Measurements from ENCODE around the gene HS6ST3. TPM values are rescaled to one million over a fixed set of nuclear protein-coding genes. Genes with fewer than 3 reads are reported as not detected.

The HS6ST3 gene
- total and polyA plus RNA-seq, 2 donors (not counting 3 experiments of a cell fraction or from before 2014, with no cell fraction given): 0.03 to 0.15 TPM

DNA sequence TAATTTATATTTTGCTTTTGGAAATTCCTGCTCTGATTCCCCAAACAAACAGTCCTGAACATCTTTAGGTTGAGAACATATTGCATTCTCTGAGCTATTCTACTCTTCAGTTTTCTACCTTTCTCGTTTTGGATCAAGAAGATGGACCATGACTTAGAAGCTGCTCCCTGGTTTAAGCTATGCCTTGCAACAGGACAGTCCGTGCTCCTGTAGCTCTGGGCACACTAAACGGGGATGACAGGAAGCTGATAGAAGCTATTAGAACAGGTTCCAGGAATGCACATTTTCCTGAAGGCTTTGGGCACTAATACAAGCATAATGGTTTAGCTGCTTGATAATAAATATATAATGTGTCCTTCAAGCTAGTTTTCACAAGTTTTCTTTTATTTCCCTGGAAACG, 385.2 kb downstream of the HS6ST3 start:
- no peak for DNase-seq (ENCODE audit: low read depth, low spot score)
- Histone ChIP-seq H3K9ac (replicated peaks; ENCODE audit: extremely low read depth, insufficient read depth, low read length) (no peak overlapping the region), H3K27me3 (ENCODE audit: control insufficient read depth in 2 of 2, insufficient read depth in 2 of 2, low read length in 2 of 2) (no peaks in the 10 kb centered on the region), H3K4me3 (replicated peaks in 1 of 3; ENCODE audit: insufficient read depth in 1 of 3, low read depth in 1 of 3, low read length in 3 of 3) (no peak overlapping the region), H3K4me2 (ENCODE audit: insufficient read depth, low read length) (no peak overlapping the region), H4K20me1 (replicated peaks; ENCODE audit: control insufficient read depth, extremely low read depth, insufficient read depth, low read length) (no peaks in the 10 kb centered on the region), H3K9me3 (replicated peaks; ENCODE audit: control insufficient read depth, insufficient read depth, low read length) (no peaks in the 10 kb centered on the region), H3K4me1 (ENCODE audit: control insufficient read depth, extremely low read depth, insufficient read depth, low read length) (no peaks in the 10 kb centered on the region), H3K27ac (ENCODE audit: insufficient read depth, low read depth, low read length) (no peak overlapping the region), H3K36me3 (ENCODE audit: control insufficient read depth in 2 of 2, extremely low read depth in 1 of 2, insufficient read depth in 2 of 2, low read length in 2 of 2) (no peaks in the 10 kb centered on the region), H2AFZ (ENCODE audit: low read depth, low read length) (no peak overlapping the region), H3K9me1 (replicated peaks; ENCODE audit: control insufficient read depth, extremely low read depth, insufficient read depth, low read length) (no peaks in the 10 kb centered on the region), H3K79me2 (ENCODE audit: control insufficient read depth, insufficient read depth, low read length) (no peaks in the 10 kb centered on the region)
- BruUV-seq (replicated peaks): no TSS peak
- dilution Hi-C loops (cut with MboI; ENCODE audit: extremely low pct_ligation_motif_present, low sequenced_read_pairs) (no loop called here), intact Hi-C loops (cut with micrococcal nuclease) (no loop called here)
- TF ChIP-seq, protein P1, sequence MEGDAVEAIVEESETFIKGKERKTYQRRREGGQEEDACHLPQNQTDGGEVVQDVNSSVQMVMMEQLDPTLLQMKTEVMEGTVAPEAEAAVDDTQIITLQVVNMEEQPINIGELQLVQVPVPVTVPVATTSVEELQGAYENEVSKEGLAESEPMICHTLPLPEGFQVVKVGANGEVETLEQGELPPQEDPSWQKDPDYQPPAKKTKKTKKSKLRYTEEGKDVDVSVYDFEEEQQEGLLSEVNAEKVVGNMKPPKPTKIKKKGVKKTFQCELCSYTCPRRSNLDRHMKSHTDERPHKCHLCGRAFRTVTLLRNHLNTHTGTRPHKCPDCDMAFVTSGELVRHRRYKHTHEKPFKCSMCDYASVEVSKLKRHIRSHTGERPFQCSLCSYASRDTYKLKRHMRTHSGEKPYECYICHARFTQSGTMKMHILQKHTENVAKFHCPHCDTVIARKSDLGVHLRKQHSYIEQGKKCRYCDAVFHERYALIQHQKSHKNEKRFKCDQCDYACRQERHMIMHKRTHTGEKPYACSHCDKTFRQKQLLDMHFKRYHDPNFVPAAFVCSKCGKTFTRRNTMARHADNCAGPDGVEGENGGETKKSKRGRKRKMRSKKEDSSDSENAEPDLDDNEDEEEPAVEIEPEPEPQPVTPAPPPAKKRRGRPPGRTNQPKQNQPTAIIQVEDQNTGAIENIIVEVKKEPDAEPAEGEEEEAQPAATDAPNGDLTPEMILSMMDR (IDR thresholded peaks at IDR 0.05; ENCODE audit: extremely low read depth in 1 of 2, insufficient read depth in 1 of 2, low read depth in 1 of 2, low read length in 2 of 2): no peak
- no peak for TF ChIP-seq EZH2 (IDR thresholded peaks at IDR 0.05; ENCODE audit: borderline replicate concordance, low read depth, low read length, severe bottlenecking)
- no peak for TF ChIP-seq POLR2A (IDR thresholded peaks at IDR 0.05; ENCODE audit: low read depth, low read length)
- TF ChIP-seq, protein P2, sequence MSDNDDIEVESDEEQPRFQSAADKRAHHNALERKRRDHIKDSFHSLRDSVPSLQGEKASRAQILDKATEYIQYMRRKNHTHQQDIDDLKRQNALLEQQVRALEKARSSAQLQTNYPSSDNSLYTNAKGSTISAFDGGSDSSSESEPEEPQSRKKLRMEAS (IDR thresholded peaks at IDR 0.05; ENCODE audit: insufficient read depth, insufficient read length): no peak
- no peak for TF ChIP-seq JUN (IDR thresholded peaks at IDR 0.05; ENCODE audit: borderline replicate concordance, insufficient read depth, insufficient read length, low read depth)
- TF ChIP-seq FOS (IDR thresholded peaks at IDR 0.05; ENCODE audit: borderline replicate concordance, insufficient read depth, low read length): no peak
- TF ChIP-seq POLR2AphosphoS5 (IDR thresholded peaks at IDR 0.05; ENCODE audit: insufficient read depth, low read depth, low read length): no peak
- no peak for TF ChIP-seq MYC (IDR thresholded peaks at IDR 0.05; ENCODE audit: low read depth, low read length)
- TF ChIP-seq GATA2 (IDR thresholded peaks at IDR 0.05; ENCODE audit: insufficient read depth, insufficient read length, low read depth, low read length): no peak
- POLR2A ChIA-PET: no interaction called here
- FAIRE-seq: no peak
- CTCF ChIA-PET: no interaction called here

Measured in endothelial cell of umbilical vein (primary cell).